ELF-1 (cell line): ENCODE results near the gene PPP4R3A.
"Not testable (repeated sequence)": the region's sequence is repeated elsewhere in the genome, so short reads cannot be mapped to it uniquely, and the experiment has no call there.

Source experiments
- DNase-seq: peaks from one replicate; pipeline ENCODE4 v3.0.0-alpha.2; 2016; ENCODE audit warnings: low read depth, low spot score

PPP4R3A gene

DNA sequence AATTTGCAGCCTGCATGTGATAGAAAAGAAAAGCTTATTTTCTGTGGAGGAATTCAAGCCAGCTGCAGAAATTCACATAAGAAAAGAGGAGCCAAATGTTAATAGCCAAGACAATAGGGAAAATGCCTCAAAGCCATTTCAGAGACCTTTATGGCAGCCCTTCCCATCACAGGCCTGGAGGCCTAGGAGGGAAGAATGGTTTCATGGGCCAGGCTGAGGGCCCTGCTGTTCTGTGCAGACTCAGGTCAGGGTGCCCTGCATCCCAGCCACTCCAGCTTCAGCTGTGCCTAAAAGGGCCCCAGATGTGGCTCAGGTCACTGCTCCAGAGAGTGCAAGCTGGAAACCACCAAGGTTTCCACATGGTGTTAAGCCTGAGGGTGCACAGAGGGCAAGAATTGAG, 71.3 kb downstream of the PPP4R3A start:
- no peak for DNase-seq

DNA sequence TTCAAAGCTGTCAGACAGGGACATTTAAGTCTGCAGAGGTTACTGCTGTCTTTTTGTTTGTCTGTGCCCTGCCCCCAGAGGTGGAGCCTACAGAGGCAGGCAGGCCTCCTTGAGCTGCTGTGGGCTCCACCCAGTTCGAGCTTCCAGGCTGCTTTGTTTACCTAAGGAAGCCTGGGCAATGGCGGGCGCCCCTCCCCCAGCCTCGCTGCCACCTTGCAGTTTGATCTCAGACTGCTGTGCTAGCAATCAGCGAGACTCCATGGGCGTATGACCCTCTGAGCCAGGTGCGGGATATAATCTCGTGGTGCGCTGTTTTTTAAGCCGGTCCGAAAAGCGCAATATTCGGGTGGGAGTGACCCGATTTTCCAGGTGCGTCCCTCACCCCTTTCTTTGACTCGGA, 73.8 kb downstream of the PPP4R3A start:
- DNase-seq = not testable (repeated sequence)

DNA sequence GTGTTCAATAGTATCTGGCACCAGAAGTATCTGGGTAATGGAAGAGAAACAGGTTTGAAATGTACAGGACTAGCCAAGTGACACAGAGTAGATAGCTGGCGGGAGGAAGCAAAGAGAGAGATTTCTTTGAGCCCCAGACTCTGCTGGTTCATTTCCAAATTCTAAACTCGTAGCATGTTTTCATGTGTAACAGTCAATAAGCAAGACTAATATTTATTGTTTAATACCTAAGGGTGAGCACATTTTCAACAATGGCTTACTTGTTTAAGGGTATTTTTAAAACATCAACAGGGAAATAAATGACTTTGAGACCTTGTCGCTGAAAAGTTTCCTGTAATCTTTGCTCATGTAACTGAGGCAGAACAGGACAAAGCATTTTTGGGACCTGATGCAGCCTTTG, 80.7 kb downstream of the PPP4R3A start:
- no peak for DNase-seq

DNA sequence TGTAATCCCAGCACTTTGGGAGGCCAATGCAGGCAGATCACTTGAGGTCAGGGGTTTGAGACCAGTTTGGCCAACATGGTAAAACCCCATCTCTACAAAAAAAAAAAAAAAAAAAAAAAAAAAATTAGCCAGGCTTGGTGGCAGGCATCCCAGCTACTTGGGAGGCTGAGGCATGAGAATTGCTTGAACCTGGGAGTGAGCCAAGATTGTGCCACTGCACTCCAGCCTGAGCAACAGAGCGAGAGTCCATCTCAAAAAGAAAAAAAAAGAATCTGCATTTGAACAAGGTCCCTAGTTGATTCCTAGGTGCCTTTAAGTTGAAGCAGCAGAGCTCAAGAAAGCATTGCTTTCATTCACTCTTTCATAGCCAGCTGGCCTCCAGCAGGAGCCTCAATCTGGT, 81.2 kb downstream of the PPP4R3A start:
- not testable (repeated sequence) for DNase-seq

DNA sequence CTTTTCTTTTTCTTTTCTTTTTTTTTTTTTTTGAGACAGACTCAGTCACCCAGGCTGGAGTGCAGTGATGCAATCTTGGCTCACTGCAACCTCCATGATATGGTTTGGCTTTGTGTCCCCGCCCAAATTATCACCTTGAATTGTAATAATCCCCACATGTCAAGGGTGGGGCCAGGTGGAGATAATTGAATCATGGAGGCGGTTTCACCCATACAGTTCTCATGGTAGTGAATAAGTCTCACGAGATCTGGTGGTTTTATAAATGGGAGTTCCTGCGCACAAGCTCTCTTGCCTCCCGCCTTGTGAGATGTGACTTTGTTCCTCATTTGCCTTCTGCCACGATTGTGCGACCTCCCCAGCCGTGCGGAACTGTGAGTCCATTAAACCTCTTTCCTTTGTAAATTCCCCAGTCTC, 84.6 kb downstream of the PPP4R3A start:
- DNase-seq = not testable (repeated sequence)

DNA sequence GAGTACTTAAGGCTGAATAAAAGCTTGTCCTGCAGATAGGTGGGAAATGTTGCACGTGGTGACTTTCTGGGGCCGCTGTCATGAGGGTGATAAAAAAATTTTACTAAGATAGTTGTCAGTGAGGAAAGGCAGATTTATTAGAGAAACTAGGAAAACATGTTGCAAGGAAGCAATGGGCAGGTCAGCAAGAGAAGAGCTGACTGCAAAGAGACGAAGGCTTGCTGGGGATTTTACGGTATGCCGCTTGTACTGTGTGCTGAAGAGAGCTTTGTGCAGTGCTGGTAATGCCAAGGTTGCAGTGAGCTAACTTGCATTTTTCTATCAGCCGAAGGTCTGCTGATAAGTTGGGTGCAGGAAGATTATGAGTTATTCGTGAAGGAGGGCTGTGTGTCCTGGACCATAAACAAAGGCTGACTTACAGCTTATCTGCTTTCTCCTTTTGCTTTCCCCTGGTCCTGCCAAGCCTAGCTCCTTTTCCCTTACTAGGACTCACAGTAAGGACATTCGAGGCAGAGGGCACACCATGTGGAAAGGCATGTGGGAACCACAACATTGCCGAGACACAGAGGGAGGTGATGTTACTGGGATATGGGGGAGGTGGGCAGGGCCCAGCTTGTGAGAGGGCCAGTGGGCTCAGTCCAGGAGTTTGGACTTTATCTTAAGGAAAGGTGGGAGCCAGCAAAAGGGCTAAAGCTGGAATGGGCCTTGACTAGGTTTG, 85.1 kb downstream of the PPP4R3A start:
- no peak for DNase-seq

DNA sequence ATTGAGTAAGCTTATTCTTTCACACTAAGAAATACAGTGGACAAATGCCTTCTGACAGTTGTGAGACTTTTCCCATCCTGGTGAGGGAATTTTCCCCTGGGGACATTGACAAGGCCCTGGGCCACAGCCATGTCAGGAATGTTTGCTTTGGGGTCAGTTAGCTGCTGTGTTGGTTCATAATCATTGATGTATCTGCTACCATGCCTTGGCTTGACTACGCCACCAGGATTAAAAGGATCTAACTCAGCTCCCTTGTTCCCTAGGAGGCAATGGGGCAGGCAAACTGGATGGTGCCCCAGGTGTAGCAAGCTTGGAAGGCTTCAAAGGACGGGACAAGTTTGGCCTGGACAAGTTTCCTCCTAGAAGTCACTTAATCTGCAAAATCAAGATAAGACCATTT, 89.4 kb downstream of the PPP4R3A start:
- DNase-seq = no peak

DNA sequence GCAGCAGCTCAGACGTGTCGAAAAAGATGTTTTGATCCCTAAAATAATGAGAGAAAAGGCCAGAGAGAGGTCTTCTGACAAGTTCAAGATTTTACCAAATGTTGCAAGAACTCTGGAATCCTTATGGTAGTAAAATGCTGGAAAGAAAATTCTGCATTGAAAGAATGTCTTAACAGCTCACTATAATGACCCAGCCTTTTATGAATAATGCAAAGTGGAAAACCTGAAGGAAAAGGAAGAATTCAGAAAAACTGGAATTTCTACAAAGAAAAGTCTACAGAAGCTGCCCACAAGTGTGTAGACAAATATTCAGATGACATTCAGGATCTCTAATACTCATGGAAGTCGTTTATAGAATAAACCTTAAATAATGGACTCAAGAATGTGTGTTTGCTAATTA, 90.7 kb downstream of the PPP4R3A start:
- DNase-seq = no peak

DNA sequence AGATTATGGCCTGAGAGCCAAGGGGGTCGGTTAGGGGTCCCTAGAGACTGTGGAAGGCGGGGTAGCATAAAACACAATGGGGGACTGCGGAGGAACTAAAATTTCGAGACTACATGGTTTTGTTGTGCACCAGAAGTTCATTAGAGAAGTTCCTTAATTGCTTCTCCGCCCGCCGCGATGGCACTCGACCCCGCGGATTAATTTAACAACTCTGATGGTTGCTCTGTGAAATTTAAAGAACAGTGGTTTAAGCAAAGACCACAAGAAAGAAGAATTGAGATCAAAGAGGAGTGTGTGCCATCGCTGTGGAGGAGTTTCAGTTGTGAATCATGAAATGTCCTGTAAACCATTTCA, 91.1 kb downstream of the PPP4R3A start:
- DNase-seq = no peak

DNA sequence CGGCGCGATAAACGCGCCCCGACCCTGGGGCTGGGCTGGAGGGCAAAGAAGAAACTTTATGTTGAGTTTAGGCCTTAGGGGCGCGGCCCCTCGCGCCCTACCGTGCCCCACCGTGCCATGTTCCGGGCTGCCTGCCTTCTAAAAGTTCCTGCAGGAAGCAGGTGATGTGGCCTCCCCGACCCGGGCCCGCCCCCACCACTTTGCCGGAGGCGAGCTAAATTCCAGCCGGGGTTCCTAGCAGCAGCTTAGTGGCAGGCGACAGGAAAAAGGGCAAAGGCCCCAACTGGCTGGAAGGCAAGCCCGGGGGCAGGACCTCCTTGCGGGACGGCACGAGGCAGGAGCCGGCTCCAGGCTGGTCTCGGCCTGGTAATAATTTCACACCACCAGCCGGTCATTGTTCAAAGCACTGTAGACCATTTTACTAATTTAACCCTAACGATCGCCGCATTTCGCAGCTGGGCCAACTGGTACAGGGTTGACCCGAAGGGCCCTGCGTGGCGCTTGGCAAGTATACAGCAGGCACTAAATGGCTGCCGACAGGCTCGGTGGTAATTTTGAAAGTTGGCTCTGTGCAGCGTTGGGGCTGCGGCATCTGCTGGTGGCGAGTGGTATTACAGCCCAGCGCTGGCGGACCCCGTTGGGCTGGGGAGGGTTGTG, 91.6 kb downstream of the PPP4R3A start:
- DNase-seq = peak; percentile 98

DNA sequence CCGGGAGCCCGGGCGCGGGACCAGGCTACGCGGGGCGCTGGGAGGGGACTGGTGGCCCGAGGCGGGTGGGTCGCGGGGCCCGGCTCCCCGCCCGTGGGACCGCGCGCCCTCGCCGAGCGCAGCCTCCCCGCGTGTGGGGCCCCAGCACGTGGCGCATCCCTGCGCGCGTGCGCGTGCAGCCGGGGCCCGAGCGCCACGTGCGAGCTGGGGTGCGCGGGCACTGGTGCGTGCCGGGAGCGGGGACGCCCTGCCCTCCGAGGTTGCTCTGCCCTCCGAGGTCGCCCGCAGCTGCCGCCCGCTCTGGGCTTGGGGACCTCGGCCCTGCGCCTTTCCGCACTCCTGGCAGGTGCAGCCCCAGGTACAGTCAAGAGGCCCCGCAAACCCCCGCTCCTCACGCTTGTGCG, 92.1 kb downstream of the PPP4R3A start:
- DNase-seq = no peak

DNA sequence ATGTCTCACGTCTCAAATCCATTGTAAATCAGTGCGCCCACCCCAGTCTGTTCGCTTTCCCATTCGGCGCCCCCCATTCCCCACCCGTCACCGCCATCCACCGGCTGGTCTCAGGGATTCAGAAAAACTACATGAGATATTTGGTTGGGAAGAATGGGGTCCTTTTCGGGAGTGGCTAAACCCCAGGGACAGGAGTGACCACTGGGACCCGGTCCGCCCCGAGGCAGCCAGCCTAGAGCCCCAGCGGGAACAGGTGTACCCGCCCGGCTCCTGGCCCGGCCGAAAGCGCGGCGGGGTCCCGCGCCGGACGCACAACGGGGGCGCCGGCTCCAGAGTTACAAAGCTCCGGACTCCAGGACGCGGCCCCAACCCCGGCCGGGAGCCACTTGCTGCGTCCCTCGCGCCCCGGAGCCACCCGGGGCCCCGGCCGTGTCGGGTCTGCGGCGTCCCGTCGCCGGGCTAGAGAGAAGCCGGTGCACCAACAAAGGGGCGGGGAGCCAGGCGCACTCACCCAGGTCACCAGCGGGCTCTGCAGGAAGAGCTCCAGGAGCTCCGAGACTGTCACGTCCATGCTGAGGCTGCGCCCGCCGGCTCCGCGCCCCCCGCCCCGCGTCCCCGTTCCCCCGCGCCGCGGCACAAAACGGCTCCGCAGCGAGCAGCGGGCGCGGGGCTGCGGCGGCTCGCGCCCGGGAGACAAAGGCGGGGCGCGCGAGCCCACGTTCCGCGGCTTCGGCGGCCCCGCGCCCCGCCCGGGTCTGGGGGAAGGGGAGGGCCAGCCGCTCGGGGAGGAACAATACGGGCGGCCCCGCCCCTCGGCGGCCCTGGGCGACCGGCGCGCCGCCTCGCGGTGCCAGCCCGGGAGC, 92.8 kb downstream of the PPP4R3A start, which contains the start of gene CCDC88C:
Gene CCDC88C, minus strand, starts transcription at position 701 of the 863 bp plus-strand sequence. Its CDS starts 130 bp downstream, at position 571.
- peak; percentile 61 for DNase-seq

DNA sequence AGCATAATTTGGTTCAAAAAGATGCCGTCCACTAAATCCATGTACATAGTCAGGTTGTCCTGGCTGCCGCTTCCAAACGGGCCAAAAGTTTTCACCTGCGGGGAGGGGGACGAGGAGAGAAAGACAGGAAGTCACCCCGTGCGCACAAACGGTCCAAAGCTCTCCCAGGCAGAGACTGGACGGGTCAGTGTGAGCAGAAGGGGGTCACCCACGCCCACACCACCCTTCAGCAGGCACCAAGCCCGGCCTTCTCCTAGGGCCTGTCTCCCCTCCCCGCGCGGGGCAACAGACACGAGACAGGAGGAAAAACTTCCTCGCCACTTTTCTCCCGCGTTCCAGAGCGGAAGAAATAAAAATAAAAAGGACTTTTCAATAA, 93.4 kb downstream of the PPP4R3A start:
- DNase-seq = no peak

DNA sequence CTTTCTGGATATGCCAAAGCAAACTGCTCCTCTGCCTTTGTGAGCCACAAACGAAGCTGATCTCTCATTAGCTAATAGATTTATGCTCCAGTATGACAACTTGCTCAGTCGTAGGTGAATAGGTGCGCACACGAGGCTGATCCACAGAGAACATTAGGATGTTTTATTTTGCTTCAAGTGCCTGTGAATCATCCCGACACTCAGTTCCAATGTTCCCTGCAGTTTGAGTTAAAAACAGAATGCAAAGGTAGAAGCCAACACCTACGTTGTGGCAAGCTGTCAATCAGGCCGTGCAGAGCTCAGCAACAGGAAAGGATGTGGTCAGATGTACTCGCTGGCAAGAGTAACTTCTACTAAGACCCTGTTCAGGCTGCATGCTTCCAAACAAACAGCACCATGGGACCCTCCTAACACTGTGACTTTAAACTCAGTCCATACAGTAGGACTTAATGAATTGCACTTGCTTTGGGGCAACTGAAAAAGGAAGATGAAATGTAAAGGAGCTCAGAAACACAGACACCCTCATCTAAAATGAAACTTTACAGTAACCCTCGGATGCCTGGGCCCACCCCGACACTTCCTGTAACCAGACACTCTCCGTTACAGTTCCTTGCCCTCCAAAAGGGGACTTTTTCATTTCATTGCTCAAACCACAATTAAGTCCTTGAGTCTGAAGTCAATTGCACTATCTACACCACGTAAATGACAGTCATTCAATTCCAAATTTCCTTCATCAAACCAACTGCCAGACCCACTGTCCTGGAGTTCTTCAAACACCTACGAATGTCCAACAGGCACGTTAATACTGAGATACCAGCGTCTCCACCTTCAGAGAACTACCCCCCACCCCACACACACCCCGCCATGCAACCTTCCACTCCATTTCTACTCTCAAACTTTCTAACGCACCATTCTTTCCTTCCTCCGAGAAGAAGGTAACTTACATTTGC, 94.0 kb downstream of the PPP4R3A start:
- DNase-seq = no peak

DNA sequence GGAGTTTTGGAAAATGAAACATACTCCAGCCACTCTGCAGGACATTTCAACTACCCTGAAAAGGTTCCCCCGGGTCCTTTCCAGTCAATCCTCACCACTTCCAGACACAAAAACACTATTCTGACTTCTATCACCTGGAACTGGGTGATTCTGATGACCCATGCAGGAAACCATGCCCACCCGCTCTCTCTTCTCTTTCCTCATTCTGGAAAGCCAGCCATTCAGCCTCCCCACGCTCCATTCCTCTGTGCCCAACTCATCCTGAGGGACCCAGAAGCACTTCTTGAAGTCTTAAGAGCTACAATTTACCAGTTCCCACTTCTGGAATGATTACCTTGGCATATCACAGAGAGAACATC, 95.7 kb downstream of the PPP4R3A start:
- no peak for DNase-seq

DNA sequence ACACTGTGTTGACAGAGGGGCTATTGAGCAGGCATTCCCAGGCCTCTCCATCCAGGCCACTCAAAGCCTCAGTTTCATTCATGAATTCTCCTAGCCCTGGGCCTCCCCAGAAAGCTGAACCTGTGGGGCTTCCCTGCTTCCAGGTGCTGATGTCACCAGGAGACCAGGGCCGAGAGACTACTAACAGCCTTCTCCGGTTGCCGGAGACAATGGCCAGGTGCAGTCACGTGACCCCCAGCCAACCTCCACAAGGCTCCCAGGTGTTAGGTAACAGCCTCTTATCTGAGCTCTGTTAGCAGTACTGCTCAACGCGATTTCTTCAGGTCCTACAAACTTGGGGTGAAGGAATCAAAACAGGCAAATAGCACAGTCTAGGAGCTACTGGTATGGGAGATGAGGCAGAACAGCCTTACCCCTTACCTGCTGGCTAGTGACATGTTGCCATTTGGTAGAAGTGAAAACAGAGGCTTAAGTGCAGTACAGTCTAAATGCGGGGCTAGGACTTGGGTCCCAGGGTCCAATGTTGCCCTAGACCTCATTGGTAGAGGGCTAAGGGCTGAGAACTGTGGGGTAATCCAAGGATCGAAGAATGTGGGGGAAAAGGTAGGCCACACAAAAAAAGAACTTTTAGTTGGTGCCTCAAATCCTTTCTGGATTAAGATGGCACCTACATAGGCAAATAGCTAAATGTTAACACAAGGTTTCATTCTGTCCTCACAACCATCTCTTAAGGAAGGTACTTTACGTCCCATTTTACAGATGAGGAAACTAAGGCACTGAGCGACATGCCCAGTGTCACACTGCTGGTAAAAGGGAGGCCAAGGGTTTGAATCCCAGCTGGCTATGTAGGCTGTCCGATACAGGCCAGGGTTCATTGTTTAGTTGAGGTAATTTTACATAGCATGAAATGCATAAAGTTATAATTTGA, 96.3 kb downstream of the PPP4R3A start:
- DNase-seq = peak; percentile 89

DNA sequence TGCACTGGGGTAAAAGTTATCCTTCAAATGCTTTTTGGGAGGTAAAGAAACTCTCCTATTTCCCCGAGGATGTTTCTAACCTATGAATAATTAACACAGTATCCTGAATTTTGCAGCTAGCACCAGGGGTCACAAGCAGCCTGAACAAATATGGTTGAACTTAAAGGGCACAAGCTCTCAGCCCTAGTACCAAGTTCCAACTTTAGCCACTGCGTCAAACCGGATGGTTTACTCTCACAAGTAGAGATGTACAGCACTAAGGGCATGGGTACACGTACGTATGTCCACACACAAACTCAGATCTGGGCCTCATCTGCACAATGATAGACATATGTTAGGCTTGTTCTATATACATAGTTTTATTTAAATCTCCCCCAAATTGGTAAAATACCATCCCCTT, 97.2 kb downstream of the PPP4R3A start:
- DNase-seq = no peak

DNA sequence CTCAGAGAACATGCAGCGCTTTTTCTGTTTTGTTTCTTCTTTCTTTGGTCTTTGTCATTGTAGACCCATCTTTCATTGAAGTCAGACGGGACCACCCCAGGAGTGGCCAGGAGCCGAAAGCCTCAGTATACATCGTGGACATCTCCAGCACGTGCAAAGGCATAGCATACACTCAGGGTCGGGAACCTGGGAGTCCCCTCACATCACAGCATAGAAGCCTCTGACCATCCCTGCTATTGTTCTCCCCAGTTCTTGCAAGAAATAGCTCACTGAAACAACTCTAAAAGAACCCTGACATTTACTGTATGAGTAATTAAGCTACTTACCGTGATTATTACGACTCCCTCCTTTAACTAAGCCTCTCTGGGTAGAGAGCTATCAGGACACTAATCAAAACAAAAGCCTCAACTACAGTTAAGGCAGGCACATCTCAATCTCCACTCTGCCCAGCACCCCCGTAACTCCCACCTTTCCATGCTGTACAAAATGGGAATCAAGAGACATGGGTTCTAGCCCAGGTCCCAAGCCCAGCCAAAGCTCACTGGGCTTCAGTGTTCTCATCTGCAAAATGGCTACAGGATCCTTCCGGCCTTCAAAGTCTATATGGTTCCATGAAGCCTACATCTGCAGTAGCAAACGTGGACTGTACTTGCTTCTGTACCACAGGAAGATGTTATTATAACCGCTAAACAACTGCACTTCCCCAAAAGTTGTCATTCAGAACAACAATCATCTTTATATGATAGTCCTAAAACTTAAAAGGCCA, 99.2 kb downstream of the PPP4R3A start:
- no peak for DNase-seq

DNA sequence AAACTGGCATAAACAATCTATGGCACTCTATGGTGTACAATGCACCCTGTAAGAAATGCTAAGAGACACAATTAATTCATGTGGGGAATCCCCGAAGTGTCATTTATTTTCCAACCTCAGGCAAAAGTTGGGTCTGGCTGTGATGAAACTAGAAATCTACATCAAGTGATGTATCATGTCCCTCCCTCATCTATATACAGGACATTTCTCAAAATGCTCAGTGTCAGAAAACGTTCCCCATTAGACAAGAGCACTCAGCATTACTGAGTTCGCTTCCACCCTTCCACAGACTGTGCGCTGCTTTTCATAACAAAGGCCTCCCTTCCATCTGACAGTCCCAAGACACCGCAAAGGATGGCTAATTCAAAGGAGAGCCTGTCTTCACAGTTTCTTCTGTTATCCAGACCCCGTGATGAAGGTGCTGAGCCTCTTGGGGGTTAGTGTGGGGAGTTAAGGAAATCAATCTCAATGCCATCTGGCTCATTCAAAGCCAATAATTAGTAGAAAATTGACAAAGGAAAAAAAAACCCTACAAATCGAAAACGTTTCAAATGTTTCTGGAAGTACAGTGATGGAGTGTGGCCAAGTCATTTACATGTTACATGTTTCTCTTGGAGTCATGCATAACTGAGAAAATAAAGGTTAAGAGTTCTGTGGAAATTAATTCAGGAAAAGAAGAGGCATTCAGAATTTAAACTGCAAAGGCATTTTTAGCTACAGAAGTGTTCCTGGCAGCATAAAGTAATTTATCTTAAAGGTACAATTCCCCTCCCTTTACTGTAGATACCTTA, 100.0 kb downstream of the PPP4R3A start:
- DNase-seq = no peak
